HG03354 (cell line): ENCODE results near the gene GRAMD2B.
"Not testable (repeated sequence)": the region's sequence is repeated elsewhere in the genome, so short reads cannot be mapped to it uniquely, and the experiment has no call there.

ENCODE experiments used
- ATAC-seq: cut with Tn5 transposase; IDR thresholded peaks from one replicate; pipeline ENCODE4 v1.9.1; 2021; ENCODE audit warnings: mild to moderate bottlenecking; ENCODE audit not compliant: unreplicated experiment, poor library complexity, severe bottlenecking

GRAMD2B gene

DNA sequence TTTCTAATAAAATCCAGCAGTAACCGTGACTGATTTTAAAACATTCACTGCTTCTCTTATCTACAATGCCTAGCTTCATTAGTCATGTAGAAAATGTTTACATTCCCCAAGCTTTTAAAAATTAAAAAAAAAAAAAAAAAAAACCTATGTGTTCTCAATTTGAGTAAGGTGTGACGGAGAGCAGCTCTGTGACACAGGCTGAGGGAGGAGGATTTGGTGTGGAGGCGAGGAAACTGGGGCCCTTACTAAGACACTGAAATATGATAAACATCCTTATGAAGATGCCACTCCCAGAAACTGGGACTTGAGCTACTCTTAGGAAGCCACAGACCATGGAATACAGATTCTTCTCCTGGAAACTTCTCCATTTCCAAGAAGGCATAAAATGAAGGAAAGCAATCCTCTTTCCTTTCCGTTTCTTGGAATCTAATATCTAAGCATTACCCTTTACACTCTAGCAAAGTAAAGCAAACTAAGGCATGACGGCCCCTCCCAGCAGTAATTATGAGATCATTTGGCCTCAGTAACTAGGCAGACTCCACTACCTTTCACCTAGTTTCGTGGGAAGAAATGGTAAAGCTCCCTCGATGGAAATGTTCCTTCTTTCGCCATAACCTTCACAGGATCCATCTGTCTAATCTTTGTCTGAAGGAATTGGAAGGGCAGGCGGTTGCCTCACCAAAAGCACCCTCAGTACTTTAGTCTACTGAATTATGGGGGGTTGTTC, 23.5 kb downstream of the GRAMD2B start:
- peak; percentile 26 for ATAC-seq

DNA sequence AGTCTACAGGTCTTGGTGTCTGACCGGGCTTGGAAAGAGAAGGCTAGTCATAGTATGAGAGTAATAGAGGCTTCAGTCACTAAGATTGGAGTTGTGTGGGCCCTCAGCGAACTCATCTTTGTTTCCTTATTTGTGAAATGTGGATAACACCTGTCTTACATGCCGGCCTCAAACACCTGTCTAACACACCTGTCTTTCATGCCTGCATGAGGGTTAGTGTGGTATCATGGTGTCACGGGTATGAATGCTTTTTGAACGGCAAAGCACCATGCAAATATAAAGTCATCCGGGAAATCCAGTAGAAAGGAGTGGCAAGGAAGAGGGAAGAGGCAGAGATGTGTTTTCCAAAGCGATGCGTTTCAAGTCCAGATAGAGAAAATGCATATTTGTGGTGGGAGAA, 25.5 kb downstream of the GRAMD2B start:
- no peak for ATAC-seq

DNA sequence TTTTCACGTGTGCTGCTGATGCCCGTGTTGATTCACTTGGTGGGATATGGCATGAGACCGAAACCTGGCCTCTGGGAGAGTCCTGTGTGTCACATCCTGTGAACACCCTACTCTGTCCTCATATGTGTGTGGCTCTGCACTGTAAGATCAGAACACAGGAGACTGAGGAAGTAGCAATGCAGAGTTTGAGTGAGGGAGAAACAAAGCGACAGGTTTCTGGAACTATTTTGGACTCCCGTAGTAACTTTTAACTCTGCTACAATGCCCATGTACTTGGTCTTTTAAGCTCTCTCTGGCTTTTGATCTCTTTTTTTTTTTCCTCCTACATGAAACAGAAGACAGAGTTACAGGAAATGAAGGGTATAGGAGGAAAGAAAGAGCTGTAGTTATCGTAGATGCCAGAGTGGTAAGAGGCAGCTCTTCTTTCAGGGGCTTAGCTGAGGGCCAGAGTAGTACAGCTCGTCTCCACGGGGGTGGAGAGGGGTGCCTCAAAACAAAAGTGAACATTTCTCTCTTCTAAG, 26.6 kb downstream of the GRAMD2B start:
- ATAC-seq, result peak; percentile 81

DNA sequence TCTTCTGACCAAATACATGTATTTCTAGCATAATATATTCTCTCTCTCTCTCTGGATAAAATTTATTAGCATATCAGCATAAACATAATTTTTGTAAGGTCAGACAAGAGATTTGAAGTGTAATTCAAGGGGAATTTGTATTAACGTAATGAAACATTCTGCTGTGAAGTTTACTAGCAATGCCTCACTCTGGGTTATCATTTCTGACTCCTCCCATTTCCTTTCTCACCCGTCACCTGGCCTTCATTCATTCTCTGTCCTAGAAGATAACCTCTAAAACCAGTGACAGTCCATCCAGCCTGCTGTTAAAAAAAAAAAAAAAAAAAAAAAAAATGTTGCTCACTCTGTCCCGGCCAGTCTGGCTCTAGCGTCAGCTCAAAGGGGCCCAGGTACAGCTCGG, 27.1 kb downstream of the GRAMD2B start:
- peak; percentile 70 for ATAC-seq

DNA sequence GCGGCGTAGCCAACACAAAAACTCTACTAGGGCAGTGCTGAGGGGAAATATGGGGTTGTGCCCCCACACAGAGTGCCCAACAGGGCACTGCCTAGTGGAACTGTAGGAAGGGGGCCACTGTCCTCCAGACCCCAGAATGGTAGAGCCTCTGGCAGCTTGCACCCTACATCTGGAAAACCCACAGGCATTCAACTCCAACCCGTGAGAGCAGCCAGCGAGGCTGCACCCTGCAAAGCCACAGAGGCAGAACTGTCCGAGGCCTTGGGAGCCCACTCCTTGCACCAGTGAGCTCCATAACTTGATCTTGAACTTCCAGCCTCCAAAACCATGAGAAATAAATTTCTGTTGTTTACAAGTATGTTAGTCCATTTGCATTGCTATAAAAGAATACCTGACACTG, 27.7 kb downstream of the GRAMD2B start:
- no peak for ATAC-seq

DNA sequence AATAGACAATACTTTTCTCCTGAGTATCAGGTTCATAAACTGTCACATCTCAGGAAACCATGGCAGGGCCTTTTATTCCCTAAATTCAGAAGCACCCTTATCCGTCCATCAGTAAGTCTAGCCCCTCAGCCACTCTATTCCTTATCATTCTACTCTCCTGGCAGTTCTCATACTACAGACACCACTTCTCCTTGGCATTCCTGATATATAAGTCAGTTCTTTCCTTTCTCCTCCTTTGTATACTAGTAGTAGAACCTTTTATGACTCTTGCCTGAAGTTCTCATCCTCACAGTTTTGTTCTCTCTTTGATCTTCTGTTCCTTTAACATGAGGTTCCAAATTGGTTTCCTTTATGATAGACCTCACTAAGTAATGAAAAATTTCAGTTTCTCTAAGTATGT, 29.3 kb downstream of the GRAMD2B start:
- no peak for ATAC-seq

DNA sequence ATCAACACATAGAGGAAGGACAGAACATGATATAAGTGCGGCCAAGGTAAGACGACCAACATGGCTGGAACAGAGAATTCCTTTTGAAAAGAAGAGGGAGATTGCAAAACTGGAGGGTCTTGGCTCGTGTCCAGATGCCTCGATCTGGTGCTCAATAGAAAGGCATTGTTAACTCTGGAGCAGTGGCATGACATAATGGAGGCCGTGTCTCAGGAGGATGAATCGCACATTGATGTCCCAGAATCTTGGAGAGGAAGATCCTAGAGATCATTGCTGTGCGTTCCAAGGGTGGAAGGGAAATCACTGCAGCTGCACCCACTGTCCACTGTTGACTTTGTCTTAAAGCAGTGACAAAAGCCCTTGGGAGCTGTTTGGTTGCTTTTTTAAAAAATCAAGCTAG, 30.9 kb downstream of the GRAMD2B start:
- ATAC-seq, result no peak

DNA sequence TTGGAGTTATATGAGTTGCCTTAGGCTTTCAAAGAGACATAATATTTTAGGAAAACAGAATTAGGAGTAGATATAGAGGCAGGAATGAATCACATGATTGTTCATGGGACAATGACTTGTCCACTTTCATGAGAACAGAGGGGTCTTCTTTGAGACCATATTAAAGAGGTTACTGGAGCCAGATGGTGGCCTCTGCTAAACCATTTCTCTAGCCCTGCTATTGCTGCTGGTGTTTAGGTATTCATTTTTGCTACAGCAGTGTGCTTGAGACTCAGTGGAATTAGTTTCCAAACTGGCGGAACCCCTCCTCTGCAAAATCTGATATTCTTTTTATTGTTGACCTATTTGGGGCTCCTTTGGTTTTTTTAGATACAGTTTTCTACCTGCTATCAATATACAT, 31.3 kb downstream of the GRAMD2B start:
- ATAC-seq, result no peak

DNA sequence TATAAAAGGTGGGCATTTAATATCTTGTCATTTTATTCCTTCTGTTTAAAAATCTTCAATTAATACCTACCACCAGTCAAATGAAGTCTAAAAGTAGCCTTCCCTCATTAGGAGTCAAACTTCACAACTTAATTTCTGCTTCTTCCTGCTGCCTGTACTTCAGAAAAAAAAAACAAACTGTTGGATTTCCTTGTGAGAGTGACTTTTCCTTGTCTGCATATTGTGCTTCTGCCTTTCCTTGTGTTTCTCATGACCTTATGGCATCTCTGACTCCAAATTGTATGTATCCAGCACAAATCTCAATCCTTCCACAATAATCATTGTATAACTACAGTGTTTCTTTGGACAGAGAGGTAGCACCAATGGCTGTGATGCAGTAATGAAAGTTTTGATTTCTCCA, 32.1 kb downstream of the GRAMD2B start:
- no peak for ATAC-seq

DNA sequence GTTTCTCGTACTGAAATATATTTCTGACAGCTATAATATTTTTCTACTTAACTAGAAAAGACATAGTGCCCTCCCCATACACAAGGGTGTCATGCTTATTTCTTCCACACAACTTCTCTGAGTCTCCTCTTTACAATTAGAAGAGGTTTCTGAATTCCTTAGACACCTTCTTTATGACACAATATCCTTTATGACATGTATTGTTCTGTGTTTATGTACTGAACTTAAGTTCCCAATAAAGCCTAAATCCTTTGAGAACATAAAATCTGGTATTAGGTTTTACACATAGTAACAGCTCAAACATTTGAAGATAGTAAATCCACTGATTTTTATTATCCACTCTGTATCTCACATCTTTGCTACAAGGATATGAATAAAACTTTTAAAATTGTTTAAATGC, 32.5 kb downstream of the GRAMD2B start:
- ATAC-seq, result no peak

DNA sequence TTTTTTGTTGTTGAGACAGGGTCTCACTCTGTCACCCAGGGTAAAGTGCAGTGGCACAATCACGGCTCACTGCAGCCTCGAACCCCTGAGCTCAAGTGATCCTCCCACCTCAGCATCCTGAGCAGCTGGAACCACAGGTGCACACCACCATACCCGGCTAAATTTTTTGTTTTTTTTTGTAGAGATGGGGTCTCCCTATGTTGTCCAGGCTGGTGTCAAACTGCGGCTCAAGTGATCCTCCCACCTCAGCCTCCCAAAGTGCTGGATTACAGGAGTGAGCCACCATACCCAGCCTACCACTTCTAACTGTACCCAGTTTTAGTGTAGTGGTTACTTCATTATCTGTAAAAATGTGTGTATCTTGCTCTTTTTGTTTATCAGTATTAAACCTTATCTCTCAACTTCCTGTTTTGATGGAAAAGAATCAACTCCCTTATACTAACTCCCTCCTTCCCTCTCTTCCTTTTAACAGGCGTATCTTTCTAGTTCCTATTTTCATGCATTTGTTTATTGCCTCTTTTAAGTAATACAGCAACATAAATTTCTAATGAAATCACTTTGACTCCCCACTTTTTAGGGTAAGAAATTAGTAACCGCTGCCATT, 33.1 kb downstream of the GRAMD2B start:
- ATAC-seq, result no peak

DNA sequence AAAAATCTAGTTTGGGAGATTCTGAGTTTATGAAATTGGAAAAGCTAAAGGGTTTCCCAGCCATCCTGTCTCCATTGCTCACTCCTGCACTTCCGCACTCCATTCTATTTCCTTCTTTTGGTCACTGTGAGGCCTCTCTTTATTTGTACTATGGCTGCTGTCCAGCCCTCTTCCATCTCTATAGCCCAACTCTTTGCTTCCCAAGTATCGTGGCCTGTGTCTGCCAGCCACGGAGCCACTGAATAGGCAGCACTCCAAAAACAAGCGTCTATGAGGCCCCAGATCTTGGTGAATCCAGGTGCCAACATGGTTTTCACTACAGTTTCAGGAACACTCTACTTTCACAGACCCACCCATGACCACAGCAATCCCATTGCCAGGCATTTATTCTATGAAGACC, 37.2 kb downstream of the GRAMD2B start:
- ATAC-seq, result no peak

DNA sequence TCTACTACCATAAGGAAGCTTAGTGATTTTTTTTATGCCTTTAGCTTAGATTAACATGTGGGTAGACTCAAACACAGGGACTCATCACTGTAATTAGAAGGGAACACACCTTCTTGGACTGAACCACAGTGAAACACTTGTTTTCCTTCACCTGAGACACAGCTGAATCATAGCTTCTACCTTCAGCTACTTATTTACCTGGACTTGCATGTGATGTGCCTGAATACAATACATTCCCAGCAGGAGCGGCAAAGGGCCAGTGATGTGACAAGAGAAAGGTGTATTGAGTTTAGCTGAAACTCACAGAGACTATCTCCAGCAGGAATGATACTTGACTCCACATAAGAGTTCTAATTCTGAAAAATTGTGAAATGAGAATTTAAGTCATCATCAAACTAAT, 37.8 kb downstream of the GRAMD2B start:
- no peak for ATAC-seq

DNA sequence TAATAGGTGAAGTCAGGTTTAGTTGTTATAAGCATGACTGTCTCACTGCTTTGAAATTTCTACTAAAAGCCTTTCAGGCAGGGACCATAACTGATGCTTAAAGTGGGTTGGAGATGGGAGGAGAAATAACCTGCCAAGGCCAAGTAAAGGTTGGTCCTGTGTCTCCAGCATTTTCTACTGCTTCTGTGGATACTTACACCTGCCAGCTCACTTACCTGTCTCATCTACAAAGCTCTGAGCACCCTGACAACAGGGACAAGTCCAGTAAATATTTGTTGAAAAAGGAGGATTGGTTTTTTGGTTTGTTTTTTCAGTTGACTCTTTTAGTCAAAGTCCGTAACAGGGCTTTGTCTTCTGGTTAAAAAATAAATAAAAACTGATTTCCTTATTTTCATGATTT, 38.6 kb downstream of the GRAMD2B start:
- peak; percentile 26 for ATAC-seq

DNA sequence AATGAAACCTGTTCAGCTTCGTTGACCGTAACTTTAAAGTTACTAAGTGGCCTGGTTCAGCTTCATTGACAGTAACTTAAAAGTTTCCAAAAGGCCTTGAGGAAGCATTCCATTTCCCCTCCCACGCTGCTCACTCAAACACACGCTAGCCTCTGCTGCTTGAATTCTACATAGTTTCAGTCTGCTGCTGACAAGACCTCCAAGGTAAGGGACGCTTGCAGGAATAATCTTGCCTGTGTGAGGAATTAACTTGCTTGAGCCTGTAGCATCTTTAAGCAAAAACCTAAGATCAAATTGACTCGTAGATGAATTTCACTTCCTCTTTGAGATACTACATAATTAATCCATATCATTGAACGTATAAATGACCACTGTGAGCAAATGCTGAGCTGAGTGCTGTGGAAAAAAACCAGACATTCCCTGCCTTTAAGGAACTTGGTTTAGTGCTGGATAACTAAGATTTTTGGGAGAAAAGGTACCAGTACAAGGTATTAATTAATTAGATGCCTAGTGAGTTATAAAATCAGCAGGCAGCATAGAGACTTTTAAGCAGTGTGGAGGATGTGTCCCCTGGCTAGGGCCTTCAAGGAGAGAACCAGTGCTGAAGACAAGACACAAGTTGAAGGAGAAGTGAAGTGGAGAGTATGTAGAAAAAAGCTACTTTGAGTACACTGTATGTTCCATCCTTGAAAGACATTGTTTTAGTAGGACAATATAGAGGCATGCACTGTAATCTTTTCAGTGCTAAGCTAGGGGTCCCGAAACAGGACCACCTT, 39.2 kb downstream of the GRAMD2B start:
- ATAC-seq, result peak; percentile 73

DNA sequence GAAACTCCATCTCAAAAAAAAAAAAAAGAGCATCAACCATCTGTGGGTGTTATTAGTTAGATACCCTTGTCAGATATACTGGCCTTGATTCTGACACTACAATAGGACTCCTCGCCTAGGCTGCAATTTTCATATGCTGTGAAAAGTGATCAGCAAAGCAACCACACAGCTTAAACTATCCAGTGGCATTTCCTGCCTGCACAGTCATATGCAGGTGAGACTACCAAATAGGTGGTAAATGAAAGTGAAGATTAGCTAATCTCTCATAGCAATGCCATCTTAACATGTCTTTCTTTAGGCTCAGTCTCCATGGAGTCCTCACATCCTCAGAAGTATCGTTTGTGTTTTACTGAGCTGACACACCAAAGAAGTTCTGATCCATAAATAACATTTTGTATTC, 40.8 kb downstream of the GRAMD2B start:
- peak; percentile 23 for ATAC-seq

DNA sequence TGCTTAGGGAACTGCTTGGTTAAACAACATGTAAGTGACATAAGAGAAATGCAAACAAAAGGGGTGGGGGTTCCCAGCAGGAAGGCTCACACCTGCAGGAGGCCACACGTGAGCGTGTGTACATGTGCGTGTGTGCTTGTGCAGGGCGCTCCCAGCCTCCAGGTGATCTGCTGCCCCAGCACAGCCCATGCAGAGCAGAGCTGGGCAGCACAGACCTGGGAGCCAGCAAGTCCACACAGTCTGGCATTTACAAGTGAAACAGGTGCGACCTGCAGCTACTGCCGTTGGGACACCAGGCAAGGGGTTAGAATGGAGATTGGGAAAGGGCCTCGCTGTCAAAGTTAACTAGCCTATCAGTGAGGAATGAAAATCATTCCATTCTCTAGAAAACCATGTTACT, 41.8 kb downstream of the GRAMD2B start:
- no peak for ATAC-seq

DNA sequence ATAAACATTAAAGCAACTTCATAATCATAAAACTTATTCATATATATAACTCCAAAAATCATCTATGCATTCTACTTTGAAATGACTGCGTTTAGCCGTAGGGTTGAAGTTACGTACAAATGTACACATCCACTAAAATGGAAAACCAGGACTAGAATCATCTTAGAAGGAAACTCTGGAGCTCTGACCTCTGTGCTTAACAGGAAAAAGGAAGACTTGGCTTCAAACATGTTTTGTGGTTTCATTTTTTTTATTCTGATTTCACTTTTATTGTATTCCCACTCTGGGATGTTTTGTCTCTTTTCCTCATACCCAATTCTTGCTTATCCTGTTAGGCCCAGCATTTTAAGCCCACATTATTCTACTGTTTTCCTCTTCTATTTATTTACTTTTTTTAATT, 44.9 kb downstream of the GRAMD2B start:
- no peak for ATAC-seq

DNA sequence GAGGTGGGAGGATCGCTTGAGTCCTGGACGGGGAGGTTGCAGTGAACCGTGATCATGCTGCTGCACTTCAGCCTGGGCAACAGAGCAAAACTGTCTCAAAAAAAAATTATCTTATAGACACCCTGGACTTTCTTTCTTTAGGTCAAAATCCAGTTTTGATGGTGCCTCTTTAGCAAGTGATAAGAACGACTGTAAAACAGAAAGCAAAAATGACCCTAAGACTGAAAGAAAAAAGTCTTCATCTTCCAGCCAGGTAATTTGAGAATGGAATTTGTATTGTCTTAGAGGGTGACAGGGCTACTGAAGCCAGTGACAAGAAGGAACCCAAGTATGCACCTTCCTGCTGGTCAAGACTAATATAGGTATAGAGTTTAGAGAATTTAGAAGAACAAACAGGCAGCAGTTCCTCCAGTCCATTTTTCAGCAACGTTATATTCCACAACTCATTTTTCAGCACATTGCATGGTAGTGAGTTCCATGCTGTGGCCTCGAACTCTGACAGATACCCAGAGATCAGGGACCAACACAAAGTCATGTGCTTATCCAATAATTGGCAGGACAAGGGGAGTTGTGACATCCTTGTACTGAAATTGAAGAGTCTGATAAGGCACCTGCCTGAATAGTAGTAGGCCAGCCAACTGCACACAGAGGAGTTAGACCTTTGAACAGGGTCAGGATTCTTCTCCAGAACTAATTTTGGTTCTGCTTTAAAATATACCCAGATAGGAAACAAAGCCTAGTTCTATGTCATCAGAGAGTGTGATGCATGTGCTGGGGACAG, 46.5 kb downstream of the GRAMD2B start:
- ATAC-seq, result no peak

DNA sequence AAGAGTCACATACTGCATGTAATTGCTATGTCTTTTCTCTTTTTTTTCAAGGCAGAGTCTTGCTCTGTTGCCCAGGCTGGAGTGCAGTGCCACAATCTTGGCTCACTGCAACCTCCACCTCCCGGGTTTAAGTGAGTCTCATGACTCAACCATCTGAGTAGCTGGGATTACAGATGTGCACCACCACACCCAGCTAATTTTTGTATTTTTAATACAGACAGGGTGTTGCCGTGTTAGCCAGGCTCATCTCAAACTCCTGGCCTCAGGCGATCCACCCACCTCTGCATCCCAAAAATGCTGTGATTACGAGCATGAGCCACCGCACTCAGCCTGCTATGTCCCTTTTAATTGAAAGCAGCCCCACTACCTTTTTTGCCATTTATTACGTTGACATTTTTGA, 47.3 kb downstream of the GRAMD2B start:
- not testable (repeated sequence) for ATAC-seq
